BLaER1 treated with 17β-estradiol and CSF1 and Interleukin-3, amounts not matched to agents 10 nM and 100 nM (cell line): ENCODE data around the gene PCNX1.

Experiments
- H3K27ac ChIP-seq, 11 experiments: shearing (Covaris generic); formaldehyde crosslinking; 2 replicates each; pipeline ENCODE4 v1.8.1; 2022
- H3K27me3 ChIP-seq, 11 experiments: shearing (Covaris generic); formaldehyde crosslinking; 2 replicates each; pipeline ENCODE4 v1.8.1; 2022
- H3K36me3 ChIP-seq, 11 experiments: shearing (Covaris generic); formaldehyde crosslinking; 2 replicates each; pipeline ENCODE4 v1.8.1; 2022
- H3K4me1 ChIP-seq, 10 experiments: shearing (Covaris generic); formaldehyde crosslinking; 2 replicates each; pipeline ENCODE4 v1.8.1; 2022
- H3K4me2 ChIP-seq, 11 experiments: shearing (Covaris generic); formaldehyde crosslinking; 2 replicates each; pipeline ENCODE4 v1.8.1; 2022
- H3K4me3 ChIP-seq, 10 experiments: shearing (Covaris generic); formaldehyde crosslinking; 2 replicates each; pipeline ENCODE4 v1.8.1; 2022
- H3K9ac ChIP-seq, 11 experiments: shearing (Covaris generic); formaldehyde crosslinking; 2 replicates each; pipeline ENCODE4 v1.8.1; 2022
- H3K9me3 ChIP-seq, 11 experiments: shearing (Covaris generic); formaldehyde crosslinking; replicated peaks in 1 of 11; 2 replicates each; pipeline ENCODE4 v1.8.1; 2022
- H4K20me1 ChIP-seq, 11 experiments: shearing (Covaris generic); formaldehyde crosslinking; 2 replicates each; pipeline ENCODE4 v1.8.1; 2022
- Cebpa-rat ChIP-seq, 11 experiments: shearing (Covaris generic); IDR thresholded peaks; 2 replicates each; pipeline ENCODE4 v1.8.1; 2022

PCNX1 gene

DNA sequence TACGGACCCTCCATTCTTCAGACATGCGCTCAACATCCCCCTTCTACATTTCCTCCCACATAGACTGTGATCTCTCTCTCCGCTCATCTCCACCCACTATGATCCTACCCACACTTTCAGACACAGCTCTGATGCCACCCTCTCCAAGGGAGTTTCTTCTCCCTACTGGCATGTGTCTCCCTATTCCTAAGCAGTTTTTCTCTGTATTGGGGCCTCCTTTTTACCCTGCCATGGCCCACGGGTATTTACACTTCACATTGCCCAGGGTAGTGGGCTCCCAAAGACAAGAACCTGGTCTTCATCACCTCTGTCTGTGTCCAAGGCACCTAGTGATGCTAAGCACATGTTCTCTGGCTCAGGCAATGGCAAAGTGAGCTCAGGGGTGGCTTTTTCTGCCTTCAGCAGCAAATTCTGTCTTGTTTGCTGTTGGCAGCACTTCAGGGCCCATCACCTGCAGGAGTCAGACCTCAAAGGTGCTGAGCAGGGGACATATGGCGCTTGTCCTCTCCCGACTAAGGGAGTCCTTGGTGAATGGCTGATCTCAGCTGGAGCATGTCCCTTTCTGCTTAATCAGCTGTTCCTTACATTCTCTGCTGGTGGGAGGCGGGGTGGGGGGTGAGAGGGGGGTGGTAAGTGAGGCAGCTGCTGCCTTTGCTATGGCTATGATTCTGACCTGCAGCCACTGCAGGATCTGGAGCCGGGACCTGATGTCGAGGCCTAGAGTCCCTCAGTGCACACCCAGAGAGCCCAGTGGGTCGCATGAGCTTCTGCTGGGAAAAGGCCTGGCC is 256.8 kb downstream of the PCNX1 start:
- no peaks in the 10 kb centered on the region for H4K20me1 ChIP-seq
- no peak overlapping the region for H3K4me3 ChIP-seq
- no peak overlapping the region for H3K4me2 ChIP-seq
- no peak for TF ChIP-seq Cebpa-rat (IDR thresholded peaks at IDR 0.05)
- H3K9me3 ChIP-seq, result peaks cover 12 to 38% (median 23%) of the 10 kb centered on the region in 11 experiments; a peak in 21 of 22 replicates
- H3K27me3 ChIP-seq, result no peaks in the 10 kb centered on the region
- H3K9ac ChIP-seq, result no peak overlapping the region
- peaks cover 0 to 34% (median 16%) of the 10 kb centered on the region in 10 experiments; a peak in 12 of 20 replicates for H3K4me1 ChIP-seq
- H3K27ac ChIP-seq, result no peak overlapping the region
- no peaks in the 10 kb centered on the region for H3K36me3 ChIP-seq
